Stimulated activated CD8-positive, alpha-beta memory T cell treated with anti-CD3 and anti-CD28 coated beads, Interleukin-4, amount 100 ng/mL, for 1 hour (primary cell): Measurements from ENCODE around the gene ARMH2.

Experiments used
- DNase-seq, 2 donors: peaks; one replicate each; pipeline ENCODE4 v3.0.0-alpha.2; 2020; ENCODE audit warnings: low read depth in 2 of 2, low spot score in 1 of 2

ARMH2 gene

GRCh38 chr6:24798740-24799540 lies at the start of gene ARMH2:
TSS of gene ARMH2 (minus strand) at chr6:24798917. CDS start at chr6:24798857, 60 bp downstream.
- no peak for DNase-seq

GRCh38 chr6:24848461-24848860 lies 49.7 kb upstream of the ARMH2 start:
- no peak for DNase-seq

DNA sequence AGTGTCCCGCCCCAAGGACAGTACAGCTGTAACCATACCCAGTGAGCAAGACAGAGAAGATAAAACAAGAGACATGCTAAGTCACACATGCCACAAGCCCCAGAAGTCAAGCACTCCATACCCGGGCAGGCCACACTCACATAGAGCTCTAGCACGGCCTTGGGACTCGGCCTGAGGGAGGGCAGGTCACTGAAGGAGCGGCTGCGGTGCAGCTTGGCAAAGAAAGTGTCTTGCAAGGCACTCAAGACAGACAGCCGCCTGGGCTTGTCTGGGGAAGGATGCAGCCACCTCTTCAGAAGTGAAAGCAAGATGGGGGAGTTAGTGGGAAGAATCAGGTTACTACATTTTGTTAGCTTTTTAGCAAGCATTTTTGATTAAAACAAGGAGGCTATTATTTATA lies 48.7 kb upstream of the ARMH2 start:
- no peak for DNase-seq

DNA sequence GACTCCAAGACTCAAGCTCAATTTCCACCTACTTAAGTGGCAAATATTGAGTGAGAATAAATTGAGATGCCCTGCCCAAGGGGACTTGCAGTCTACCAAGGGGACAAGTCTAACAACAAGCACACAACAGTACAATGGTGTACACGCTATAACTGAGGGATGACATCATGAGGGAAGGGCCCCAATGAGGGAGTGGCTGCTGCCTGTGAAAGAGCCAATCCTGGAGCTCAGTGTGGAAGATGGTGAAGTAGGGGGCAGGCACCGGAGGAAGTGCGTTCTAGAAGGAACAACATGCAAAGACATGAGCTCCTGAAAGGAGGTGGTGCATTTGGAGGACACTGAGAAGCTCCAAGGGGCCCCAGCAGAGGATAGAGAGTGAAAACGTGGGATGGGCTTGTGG lies 46.9 kb upstream of the ARMH2 start:
- no peak for DNase-seq

DNA sequence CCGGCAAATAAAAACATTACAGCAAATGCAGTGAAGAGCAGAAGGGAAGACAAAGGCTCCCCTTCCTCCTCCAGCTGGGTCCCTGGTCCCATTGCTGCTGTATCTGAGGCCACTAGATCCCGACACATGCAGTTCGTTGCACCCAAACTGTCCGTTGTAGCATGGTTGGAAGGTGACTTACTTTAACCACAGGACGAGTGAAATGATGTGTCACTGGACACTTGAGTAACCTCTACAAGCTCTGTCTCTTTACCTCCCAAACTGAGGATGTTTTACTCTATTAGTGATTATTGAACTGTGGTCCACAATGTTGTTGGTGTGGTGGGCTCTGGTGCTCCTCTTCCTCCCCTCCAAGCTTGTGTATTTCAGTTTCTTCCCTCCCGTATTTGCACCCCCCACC lies 46.2 kb upstream of the ARMH2 start:
- DNase-seq = no peak

- no peak for DNase-seq
Observed at GRCh38 chr6:24844061-24844460, 45.3 kb upstream of the ARMH2 start.

GRCh38 chr6:24840187-24840586 lies 41.5 kb upstream of the ARMH2 start:
- no peak for DNase-seq

DNA sequence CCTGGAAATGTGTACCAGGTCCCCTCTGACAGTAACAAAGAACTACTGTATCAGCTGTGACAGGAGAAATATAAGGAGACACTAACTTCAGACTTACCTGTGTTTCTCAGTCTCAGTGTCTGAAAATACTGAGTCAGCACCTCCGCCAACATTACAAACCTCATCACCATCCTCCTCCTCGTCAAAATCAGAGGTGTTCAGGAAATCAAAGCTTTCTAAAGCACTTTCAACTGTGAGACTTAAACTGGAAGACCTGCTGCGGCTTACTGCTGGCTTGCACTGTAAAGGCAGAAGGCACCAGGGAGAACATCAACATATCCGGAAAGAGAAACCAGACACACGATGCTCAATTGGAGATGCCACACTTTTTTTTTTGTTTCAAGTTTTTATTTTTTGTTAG lies 40.3 kb upstream of the ARMH2 start:
- no peak for DNase-seq

GRCh38 chr6:24838081-24838480 lies 39.4 kb upstream of the ARMH2 start:
- no peak for DNase-seq

DNA sequence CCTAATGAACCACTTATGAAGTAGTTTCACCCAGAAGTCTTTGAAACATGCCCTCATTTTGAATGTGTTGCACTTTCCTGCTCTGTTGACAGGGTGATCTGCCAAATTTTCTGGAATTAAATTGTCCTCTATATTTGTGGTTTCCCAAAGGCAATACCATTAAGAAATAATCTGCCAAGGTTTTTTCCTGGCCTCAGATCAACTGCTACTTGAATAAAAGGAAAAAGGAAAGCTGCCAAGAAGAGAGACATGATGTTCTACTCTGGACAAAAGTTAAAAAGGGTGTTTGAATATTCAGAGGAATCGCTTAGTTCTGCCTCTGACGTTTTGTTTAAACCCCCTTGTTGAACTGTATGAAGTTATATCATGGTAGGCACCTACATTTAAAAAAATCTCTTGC lies 37.4 kb upstream of the ARMH2 start:
- no peak for DNase-seq

DNA sequence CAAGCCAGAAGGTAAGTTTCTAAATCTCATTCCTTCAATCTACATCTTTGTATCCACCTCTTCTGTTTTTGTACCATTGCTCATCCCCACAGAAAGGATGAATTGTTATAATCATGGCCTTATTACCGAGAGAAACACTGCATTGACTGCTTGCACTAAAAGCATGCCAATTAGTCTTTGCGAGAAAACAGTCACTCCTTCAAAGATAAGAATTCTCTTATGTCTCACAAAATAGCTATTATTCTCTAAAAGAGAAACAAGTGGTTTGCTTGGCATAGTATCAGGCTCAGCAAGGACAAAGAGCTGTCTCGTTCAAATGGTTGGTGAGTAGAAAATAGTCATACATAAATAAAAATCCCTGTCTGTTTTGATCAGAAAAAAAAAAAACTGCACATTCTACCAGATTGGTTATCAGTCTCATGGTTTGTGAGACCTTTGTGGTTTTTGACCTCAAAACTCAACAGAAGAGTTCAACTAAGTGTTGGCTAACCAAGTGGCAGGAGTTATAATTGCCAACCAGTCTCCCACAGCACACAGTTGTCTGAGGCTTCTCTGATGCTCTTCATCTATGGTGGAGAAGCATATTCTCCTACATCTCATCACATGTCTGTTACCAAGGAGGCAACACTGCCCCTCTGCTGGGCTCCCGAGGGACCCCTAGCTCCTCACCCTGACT lies 35.1 kb upstream of the ARMH2 start:
- DNase-seq = no peak

DNA sequence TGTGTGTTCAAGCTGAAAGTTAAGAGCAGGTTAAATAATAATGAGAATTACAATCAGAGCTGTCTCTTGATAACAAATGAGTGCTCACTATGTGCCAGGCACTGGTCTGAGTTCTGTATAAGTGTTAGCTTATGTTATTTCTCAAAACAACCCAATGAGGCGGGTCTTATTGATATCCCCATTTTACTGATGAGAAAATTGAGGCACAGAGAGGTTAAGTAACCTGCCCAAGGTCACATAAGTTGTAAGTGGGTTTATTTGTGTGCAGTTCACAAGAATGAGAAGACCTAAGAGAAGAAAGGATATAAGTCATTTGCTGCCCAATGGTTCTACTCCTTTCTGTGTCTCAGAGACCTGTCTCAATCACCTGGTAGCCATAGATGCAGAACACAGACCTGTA lies 34.1 kb upstream of the ARMH2 start:
- no peak for DNase-seq

- no peak for DNase-seq
Observed at GRCh38 chr6:24831771-24832716, 33.3 kb upstream of the ARMH2 start.

GRCh38 chr6:24829657-24830056 lies 30.9 kb upstream of the ARMH2 start:
- DNase-seq = no peak

DNA sequence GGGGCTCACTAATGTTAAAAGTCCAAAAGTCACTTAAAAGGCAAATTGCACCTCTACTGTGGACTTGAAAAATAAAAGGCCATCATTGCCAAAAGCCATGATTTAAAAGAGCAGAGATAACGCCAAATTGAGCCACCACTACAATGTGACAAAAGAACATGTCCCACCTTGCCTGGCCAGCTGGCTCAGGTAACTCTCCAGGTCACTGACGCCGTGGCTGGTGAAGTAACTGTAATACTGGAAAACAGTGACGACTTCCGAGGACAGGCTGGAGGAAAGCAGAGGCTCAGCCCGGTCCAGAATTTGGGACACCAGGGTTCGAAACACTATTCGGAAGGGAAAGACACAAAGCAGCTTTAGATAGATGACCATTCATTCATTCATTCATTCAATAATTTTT lies 29.3 kb upstream of the ARMH2 start:
- no peak for DNase-seq

DNA sequence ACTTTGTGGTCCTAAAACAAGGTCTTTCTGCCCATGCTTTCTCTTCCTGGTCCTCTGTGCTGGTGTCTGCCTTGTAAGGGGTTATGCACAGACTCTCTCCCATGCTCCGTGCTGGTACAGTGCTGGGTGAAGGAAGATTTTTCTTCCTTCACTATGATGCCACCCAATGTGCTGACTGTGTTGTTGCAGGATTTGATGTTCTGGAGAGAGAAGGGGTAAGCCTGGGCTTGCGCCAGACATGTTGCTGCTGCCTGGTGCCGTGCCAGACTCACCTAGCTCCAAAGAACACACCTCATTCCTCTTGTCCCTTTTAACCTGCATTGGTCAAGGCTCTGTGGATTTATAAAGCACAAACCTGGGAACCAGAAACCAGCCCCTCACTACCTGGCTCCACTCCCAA lies 28.4 kb upstream of the ARMH2 start:
- DNase-seq = no peak

GRCh38 chr6:24825130-24825630 lies 26.5 kb upstream of the ARMH2 start:
- DNase-seq = no peak

GRCh38 chr6:24824142-24824938 lies 25.6 kb upstream of the ARMH2 start:
- no peak for DNase-seq

DNA sequence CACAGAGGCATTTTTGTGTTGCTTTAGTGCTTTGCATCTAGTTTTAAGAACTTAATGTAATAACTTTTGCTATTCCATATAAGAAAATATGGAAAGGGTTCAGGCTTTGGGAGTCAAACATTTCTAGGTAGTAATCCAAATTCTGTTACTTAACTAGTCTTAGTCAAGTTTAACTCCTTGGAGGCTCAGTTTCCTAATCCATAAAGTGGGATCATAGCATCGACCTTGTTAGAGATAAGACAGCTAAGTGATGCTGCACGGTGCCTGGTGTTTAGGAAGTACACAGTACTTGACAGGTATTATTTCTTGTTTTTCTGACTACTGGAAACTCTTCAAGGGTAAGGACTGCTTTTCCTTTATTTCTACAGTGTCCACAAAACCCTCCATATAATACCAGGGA lies 24.5 kb upstream of the ARMH2 start:
- DNase-seq = no peak

DNA sequence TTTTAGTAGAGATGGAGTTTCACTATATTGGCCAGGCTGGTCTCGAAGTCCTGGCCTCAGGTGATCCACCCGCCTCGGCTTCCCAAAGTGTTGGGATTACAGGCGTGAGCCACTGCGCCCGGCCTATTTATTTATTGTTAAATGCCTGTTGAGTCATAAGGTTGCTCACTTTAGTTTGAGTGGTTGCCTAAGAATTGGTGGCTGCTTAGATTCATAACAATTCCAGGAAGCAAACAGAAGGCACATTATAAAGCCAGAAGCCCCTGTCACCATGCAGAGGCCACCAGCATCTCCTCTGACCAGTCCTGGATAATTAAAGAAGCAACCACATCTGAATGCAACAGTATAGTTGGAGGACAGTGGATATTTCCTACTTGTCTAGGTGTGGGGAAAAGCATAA lies 24.0 kb upstream of the ARMH2 start:
- no peak for DNase-seq
